GM12873 (cell line): ENCODE results near the gene ZSCAN5A.

ENCODE experiments used
- TF ChIP-seq, protein P1 (sequence below): IDR thresholded peaks from 2 replicates; pipeline ENCODE4 v1.5.1; 2012; ENCODE audit warnings: low read depth, mild to moderate bottlenecking, moderate library complexity, low read length, control low read depth; ENCODE audit not compliant: insufficient read depth; ENCODE audit errors: missing control alignments

The ZSCAN5A gene

DNA sequence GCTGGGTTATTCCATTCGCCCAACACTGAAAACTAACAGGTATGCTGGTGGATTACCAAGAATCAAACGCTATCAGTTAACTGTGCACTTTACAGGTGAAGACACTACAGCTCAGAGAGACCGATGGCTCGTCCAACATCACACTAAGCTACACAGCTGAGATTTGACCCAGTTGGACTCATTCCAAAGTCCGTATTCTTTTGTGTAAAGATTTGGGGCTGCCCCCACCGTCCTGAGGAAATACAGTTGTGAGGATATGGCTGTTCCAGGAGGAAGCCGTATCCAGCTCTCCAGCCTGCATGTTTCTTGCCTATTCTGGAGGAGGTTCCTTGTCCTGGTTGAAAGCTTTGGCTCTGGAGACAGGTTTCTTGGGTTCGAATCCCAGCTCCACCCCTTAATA, 4.2 kb downstream of the ZSCAN5A start:
- TF ChIP-seq, protein P1, sequence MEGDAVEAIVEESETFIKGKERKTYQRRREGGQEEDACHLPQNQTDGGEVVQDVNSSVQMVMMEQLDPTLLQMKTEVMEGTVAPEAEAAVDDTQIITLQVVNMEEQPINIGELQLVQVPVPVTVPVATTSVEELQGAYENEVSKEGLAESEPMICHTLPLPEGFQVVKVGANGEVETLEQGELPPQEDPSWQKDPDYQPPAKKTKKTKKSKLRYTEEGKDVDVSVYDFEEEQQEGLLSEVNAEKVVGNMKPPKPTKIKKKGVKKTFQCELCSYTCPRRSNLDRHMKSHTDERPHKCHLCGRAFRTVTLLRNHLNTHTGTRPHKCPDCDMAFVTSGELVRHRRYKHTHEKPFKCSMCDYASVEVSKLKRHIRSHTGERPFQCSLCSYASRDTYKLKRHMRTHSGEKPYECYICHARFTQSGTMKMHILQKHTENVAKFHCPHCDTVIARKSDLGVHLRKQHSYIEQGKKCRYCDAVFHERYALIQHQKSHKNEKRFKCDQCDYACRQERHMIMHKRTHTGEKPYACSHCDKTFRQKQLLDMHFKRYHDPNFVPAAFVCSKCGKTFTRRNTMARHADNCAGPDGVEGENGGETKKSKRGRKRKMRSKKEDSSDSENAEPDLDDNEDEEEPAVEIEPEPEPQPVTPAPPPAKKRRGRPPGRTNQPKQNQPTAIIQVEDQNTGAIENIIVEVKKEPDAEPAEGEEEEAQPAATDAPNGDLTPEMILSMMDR = no peak

DNA sequence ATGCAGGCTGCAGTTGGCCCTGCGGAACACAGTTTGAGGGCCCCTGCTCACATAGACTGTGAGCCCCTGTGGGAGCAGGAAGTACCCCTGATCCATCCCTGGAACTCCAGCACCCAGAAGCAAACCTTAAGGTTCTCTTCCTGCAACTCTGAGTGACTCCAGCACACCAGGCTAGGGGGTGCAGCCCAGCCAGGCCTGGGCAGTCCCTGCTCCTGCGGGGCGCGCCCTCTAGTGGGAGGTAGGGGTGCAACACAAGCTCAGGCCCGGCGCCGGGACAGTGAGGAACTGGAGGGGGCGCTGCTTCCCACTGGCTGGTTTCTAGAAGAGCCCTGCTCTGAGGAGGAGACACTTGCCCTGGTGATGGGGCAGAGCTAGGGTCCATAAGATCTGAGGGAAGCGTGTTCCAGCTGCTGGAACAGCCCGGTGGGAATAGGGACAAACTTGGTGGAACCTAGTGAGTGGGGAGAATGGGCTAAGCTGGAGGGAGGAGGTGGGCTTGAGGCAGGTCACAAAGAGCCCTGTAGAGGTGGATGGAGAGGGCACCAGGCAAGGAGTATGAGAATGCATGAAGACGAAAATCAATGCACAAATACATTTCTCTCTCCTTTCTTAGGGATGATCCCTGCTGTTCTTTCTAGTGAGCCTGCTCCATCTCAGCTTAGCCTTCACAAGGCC, 5.0 kb downstream of the ZSCAN5A start:
- TF ChIP-seq, protein P1 = peak; percentile 86

DNA sequence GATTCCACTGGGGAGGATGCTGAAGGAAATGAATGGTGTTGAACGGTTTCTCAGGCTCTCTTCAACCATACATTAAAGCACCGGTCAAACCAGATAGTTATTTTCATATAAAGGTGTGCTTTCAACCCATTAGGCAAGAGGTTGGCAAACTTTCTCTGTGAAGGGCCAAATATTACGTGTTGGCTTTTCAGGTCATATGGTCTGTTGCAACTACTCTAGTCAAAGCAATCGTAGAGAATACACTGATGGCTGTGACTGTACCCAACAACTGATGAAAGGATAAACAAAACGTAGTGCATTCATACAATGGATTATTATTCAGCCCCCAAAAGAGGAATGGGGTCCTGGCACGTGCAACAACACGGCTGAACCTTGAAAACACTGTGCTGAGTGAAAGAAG, 5.8 kb downstream of the ZSCAN5A start:
- TF ChIP-seq, protein P1 = no peak

DNA sequence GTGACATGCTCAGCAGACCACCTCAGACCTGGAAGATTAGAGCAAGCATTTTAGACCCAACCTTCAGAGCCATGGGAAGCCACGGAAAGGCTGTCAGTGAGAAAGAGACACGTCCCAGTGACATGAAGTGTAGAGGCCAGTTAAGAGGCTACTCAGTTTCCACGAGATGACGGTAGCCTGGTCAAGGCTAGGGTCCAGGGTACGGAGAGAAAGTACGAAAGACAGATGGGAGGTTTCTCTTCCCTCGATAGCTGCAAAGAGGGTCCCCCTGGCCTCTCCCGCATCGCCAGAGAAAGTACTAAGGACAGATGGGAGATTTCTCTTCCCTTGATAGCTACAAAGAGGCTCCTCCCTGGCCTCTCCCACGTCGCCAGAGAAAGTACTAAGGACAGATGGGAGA, 8.6 kb downstream of the ZSCAN5A start:
- TF ChIP-seq, protein P1 = no peak

DNA sequence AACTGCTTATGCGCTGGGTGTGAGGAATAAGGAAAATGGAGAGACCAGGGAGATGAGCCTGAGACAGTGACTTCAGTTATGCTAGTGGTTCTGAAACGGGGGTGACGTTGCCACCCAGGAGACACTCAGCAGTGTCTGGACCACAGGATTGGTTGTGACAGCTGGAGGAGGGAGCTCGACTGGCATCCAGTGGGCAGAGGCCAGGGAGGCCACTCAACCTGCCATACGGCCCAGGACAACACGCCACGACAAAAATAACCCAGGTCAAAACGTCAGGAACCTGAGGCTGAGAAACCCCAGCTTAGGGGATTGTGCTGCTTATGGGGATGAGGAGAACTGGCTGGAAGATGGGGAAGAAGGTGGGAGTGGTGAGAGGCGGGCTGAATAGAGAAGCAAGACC, 10.4 kb downstream of the ZSCAN5A start:
- TF ChIP-seq, protein P1 = no peak

DNA sequence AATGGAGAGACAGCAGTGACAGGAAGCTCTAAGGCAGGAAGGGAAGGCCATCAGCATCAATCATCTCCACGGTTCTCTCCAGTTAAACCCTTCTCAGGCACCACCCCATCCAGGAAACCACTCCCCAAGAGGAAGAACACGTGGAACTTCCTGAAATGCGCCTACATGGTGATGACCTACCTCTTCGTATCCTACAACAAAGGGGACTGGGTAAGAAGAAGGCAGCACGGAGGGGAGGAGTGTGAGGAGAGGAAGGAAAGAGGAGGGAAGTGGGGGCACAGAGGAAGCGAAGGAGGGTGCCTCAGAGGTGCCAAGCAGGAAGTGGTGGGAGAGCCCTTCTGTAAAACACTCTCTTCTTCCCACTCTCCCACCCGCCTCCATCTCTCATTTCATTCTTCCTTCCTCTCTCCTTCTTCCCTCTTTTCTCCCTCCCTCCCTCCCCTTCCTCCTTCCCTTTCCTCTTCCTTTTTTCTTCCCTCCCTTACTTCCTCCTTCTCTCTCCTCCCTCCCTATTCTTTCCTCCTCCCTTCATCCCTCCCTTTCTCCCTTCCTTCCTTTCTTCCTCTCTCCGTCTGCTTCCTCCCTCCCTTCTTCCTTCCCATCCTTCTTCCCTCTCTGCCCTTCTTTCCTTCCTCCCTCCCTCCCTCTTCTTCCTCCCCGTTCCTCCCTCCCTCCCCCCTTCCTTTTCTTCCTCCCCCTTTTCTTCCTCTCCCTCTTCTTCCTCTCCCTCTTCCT, 12.6 kb downstream of the ZSCAN5A start:
- TF ChIP-seq, protein P1 = no peak

DNA sequence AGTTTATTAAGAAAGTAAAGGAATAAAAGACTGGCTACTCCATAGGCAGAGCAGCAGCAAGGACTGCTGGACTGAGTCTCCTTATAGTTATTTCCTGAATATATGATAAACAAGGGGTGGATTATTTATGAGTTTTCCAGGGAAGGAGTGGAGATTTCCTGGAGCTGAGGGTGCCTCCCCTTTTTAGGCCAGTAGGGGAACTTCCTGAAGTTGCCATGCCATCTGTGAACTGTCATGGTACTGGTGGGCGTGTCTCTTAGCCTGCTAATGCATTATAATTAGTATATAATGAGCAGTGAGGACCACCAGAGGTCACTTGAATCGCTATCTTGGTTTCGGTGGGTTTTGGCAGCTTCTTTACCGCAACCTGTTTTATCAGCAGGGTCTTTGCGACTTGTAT, 13.5 kb downstream of the ZSCAN5A start:
- TF ChIP-seq, protein P1 = peak; percentile 23
